ENCODE data around the gene TSEN54.

The TSEN54 gene

GRCh38 chr17:75547091-75547490, 30.8 kb downstream of the TSEN54 start:
- DNase-seq, result no peak

DNA sequence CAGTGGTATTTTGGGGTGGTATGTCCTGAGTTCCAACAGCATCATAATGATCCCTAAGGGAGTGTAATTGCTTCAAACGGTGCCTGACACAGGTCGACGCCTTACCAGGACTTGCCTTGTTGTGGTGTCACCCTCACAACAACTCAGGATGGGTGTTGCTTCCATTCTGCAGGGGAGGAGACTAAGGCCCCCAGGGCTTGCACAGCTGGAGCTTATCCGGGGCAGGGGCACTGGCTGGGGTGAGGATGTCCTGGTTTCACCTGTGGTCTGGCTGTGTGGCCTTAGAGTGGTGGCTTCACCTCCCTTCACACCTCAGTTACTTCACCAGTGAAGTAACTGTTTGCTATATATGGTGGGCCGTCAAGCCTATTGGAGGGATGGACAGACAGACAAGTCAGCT, 32.5 kb downstream of the TSEN54 start:
- DNase-seq, result no peak

DNA sequence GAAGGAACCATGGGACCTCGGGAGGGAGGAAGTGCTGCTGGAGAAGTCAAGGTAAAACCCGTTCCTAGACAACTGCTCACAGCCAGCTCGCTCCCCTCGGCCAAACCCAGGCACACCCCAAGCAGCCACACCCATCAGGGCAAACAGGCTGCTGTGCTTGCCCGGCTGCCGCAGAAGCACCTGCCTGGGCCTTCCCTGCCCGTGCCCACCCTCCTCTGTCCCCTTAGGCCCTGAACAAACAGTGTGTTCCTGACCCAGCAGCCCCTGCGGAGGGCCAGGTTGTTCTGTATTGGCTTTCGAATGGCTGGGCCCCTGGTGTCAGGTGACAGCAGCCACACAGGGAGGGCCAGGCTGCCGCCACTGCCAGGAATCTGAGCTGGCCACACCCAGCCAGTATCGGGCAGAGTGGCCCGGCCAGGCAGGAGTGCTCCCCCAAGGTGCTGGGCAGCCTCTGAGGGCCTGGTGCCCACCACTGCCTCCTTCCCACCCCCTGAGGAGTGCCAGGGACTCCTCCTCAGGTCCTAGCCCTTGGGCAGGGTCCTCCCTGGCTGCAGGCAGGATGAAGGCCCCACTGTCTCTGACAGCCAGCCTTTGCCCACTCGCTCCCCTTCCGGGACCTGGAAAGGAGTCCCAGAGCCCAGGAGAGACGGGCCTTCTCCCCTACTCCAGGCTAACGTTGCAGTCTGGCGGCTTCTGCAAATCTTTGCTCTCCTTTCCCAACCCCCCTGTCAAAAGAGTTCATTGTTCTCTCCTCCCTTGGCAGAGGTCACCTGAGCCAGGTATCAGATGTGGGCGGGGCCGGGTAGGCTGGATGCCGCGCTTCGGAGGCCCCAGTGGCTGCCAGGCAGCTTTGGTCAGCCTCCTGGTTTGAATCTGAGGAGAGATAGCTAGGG, 33.2 kb downstream of the TSEN54 start:
- no peak for DNase-seq

GRCh38 chr17:75550139-75550465, 33.8 kb downstream of the TSEN54 start:
- no peak for DNase-seq

DNA sequence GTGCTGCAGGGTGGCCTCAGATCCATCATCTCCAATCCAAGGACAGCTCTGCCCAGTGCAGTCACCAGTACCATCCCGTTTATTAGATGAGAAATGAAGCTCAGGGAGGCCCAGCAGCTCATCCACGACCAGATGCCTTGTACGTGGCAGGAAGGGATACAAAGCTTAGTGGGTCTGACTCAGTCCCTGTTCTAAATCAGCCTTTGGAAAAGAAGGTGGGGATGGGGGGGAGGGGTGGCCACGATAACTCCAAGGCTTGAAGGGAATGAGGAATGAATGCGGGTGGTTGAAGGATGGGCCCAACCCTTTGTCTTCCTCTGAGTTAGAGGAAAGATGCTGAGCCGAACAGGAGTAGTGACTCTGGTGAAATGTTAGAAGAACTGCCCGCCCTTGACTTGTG, 34.9 kb downstream of the TSEN54 start:
- no peak for DNase-seq

- no peak for DNase-seq
Observed at GRCh38 chr17:75552425-75553294, 36.3 kb downstream of the TSEN54 start.

GRCh38 chr17:75553295-75554110, 37.2 kb downstream of the TSEN54 start:
- no peak for DNase-seq

- no peak for DNase-seq
Observed at GRCh38 chr17:75555679-75556153, 39.4 kb downstream of the TSEN54 start.

GRCh38 chr17:75557075-75557851, 40.9 kb downstream of the TSEN54 start:
- DNase-seq, result no peak

DNA sequence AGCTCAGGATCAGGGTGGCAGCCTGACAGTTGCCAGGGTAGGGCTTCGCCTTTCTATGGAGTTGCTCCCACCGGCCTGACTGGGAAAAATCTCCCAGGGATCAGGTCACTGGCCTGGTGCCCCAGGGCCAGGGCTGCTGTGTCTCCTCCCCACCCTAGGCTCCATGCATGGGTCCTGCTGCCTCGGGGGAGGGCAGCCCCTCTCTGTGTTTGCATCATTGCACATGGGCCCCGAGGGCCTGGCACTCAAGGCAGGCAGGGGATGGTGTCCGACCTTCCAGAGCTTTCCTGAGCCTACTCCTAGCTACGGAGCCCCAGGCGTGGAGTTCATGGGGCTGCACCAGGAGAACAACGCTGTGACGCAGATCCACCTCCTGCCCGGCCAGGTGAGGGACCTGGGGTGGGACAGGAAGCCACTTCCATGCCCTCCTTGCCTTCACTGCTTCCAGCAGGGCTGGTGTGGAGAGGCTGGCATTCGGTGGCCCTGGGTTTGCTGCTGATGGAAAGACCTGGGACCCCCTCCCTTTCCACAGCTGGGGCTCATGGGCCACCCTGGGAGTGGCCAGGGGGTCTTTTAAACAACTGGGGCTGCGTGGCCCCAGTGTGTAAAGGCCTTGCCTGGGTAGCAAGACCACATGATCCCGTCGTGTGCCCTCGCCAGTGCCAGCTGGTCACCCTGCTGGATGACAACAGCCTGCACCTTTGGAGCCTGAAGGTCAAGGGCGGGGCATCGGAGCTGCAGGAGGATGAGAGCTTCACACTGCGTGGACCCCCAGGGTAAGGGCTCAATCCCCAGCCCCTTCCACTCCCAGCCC, 41.7 kb downstream of the TSEN54 start:
- no peak for DNase-seq

- no peak for DNase-seq
Observed at GRCh38 chr17:75558666-75559530, 42.6 kb downstream of the TSEN54 start.

DNA sequence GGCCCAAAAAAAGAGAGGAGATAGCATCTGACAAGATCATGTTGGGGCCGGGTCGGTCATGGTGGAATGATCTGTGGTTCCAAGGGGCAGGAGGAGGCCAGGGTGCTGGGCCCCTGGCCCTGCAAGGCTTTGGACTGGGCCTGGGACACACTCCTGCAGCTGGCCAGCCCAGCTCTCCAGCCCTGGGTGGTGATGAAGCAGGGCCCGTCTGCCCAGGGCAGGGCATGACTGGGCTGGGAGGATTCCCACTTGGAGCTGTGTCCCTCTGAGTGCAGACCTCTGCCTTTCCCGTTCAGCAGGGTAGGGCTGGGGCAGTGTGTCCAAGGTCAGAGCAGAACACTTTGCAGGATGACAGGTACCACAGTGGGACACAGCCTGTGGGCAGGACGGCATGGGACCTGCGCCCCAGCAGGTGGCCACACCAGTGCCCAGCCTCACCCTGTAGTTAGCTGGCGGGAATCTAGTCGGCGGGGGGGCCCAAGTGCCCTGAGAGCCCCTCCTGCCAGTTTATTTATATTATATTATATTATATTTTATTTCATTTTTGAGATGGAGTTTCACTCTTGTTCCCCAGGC, 43.7 kb downstream of the TSEN54 start:
- DNase-seq, result no peak

DNA sequence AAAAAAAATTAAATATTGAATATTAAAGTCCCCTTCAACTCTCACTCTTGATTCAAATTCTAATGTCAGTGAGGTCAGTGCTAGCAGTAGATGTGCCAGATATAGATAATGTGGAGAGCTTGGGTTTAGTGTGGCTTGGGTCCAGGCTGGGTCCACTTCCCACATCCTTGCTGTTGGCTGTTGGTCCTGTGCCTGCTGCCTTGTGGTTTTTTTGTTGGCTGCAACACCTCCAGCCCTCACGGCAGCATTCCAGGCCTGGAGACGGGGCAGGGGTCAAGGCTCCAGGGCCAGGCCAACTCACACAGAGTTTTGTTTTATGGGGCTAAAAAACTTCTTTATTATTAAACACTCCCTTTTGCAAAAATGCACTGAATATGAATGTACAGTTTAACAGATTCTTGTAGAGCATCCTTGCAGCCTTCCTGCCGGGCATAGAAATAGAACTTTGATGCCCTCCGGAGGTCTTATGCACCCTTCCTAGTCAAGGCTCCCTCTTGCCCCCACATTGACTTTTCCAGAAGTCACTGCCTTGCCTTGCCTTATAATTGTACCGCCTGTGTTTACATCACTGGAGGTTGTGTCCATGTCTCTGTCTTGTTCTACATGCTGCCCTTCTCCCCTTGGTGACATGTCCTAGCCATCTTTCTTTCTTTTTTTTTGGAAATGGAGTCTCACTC, 45.7 kb downstream of the TSEN54 start:
- DNase-seq, result no peak

DNA sequence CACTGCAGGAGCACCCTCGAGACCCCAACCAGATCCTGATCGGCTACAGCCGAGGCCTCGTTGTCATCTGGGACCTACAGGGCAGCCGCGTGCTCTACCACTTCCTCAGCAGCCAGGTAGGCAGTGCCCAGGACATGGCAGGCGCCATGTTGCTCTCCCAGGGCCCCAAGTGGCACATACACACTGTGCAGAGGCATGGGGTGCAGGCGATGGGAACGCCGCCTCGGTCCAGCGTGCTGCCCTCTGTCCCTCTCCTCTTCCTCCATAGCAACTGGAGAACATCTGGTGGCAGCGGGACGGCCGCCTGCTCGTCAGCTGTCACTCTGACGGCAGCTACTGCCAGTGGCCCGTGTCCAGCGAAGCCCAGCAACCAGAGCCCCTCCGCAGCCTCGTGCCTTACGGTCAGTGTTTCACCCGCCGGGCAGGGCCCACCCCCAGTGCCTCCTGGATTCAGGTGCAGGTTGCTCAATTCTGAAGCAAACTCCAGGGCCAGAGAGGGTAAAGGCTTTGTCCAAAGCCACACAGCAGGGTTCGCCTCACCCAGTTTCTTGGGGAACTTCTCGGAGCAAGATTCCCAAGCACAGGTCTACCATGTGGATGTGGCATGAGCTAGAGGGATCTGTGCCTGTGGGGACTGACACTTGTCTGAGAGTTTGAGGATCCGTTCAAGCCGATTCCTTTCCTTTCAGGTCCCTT, 46.9 kb downstream of the TSEN54 start:
- DNase-seq, result no peak

GRCh38 chr17:75564195-75564594, 47.9 kb downstream of the TSEN54 start:
- DNase-seq, result no peak

DNA sequence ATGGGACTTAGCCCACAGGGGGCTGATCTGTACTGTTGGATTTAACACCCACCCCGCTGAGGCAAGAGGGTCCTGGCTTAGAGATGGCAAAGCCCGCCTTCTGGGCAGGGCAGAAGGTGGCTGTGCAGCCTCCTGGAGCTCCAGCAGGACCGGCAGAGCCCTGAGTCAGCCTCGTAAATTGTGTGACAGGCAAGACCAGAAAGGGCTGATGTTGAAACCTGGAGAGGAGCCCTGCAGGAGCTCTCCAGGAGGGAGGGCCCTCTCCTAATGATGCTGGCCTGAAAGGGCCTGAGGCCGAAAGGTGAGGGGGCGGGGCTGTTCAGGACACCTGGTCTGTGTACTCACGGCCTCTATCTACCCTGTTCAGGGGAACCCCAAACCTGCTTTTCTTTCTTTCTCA, 48.7 kb downstream of the TSEN54 start:
- DNase-seq, result no peak

- DNase-seq, result no peak
Observed at GRCh38 chr17:75565618-75566017, 49.3 kb downstream of the TSEN54 start.

DNA sequence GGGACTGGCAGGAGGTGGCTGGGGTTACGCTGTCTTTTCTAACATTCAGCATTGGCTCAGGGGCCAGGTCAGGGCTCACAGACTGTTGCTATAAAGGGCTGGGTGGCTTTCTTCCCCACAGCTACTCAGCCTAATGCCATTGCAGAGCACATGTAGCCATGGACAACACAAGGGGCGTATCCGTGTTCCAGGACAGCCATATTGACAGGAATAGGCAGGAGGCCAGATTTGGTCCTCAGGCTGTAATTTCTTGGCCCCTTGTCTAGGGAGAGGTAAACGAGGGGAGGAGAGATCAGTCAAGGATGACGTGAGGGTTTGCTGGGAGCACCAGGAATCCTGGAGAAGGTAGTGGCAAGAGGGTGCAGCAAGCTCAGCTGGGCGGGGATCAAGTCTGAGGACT, 50.1 kb downstream of the TSEN54 start:
- no peak for DNase-seq

DNA sequence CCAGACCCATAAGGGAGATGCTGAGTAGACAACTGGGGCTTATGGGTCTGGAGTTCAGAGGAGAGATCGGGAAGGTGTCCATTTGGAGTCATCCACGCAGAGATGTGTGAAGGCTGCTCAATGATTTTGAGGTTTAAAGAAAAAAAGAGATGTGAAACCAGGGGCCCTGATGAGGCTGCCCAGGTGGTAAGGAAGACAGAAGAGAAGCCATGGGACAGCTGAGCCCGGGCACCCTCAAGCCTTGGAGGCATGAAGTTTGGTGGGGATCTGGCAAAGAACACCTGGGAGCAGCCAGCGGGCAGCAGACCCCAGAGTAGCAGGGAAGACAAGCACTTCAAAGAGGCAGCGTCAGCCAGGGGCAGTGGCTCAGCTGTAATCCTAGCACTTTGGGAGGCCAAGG, 50.5 kb downstream of the TSEN54 start:
- DNase-seq, result no peak

Measured in NCI-H82 (cell line).